DMS 273 treated with DMSO at 0.1 percent for 48 hours (cell line): Measurements from ENCODE around the gene MANEAL.
A peak's percentile ranks its signal among the peaks of the same experiment; 100 is the strongest.

Source experiments
- DNase-seq: peaks from one replicate; lab custom pipeline; 2025; lab: John Stamatoyannopoulos, UW

MANEAL gene

GRCh38 chr1:37792943-37793686 lies 532 bp upstream of the MANEAL start:
- DNase-seq: no peak

- DNase-seq: no peak
These were observed 1.0 kb downstream of the MANEAL start for GRCh38 chr1:37794372-37795339.

GRCh38 chr1:37795340-37796125 lies 1.9 kb downstream of the MANEAL start:
- DNase-seq: no peak

GRCh38 chr1:37797750-37798345 lies 4.2 kb downstream of the MANEAL start:
- no peak for DNase-seq

GRCh38 chr1:37802439-37802838 lies 8.8 kb downstream of the MANEAL start:
- no peak for DNase-seq

GRCh38 chr1:37807220-37807554 lies 13.5 kb downstream of the MANEAL start:
- DNase-seq: no peak

- peak; percentile 72 for DNase-seq
These were observed 14.1 kb downstream of the MANEAL start, which contains the start of the genes C1orf122 and YRDC for GRCh38 chr1:37807555-37808368. C1orf122 (plus strand) TSS chr1:37807790; CDS start chr1:37808405, 615 bp downstream. YRDC (minus strand) TSS chr1:37808208; CDS start chr1:37808180, 28 bp downstream.

- peak; percentile 66 for DNase-seq
These were observed 15.0 kb downstream of the MANEAL start for GRCh38 chr1:37808369-37809319.

GRCh38 chr1:37809942-37810341 lies 16.3 kb downstream of the MANEAL start:
- no peak for DNase-seq

GRCh38 chr1:37811027-37811655 lies 17.5 kb downstream of the MANEAL start:
- peak; percentile 73 for DNase-seq

- DNase-seq: no peak
These were observed 20.0 kb downstream of the MANEAL start for GRCh38 chr1:37813529-37814145.

- DNase-seq: no peak
These were observed 20.6 kb downstream of the MANEAL start for GRCh38 chr1:37814252-37814651.

GRCh38 chr1:37817481-37817880 lies 23.8 kb downstream of the MANEAL start:
- no peak for DNase-seq

- no peak for DNase-seq
These were observed 27.8 kb downstream of the MANEAL start for GRCh38 chr1:37821481-37821880.

- DNase-seq: no peak
These were observed 29.5 kb downstream of the MANEAL start for GRCh38 chr1:37822906-37823815.

GRCh38 chr1:37824001-37824400 lies 30.4 kb downstream of the MANEAL start:
- no peak for DNase-seq

GRCh38 chr1:37825506-37825905 lies 31.9 kb downstream of the MANEAL start:
- DNase-seq: no peak
